ENCODE data around the gene CERS6.

DNA sequence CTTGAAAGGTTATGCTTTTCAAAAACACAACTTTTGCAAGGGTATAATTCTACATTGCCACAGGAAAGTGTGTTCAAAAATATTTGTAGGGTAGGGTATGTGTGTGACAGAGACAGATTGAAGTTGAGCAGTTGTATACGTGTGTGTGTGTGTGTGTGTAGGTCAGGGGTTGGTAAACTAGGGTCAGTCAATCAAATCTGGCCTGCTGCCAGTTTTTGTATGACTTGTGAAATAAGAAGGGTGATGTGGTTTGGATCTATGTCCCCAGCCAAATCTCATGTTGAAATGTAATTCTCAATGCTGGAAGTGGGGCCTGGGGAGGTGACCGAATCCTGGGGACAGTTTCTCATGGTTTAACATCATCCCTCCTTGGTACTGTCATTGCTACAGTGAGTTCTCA is 148.2 kb downstream of the CERS6 start:
- TF ChIP-seq, protein P1, sequence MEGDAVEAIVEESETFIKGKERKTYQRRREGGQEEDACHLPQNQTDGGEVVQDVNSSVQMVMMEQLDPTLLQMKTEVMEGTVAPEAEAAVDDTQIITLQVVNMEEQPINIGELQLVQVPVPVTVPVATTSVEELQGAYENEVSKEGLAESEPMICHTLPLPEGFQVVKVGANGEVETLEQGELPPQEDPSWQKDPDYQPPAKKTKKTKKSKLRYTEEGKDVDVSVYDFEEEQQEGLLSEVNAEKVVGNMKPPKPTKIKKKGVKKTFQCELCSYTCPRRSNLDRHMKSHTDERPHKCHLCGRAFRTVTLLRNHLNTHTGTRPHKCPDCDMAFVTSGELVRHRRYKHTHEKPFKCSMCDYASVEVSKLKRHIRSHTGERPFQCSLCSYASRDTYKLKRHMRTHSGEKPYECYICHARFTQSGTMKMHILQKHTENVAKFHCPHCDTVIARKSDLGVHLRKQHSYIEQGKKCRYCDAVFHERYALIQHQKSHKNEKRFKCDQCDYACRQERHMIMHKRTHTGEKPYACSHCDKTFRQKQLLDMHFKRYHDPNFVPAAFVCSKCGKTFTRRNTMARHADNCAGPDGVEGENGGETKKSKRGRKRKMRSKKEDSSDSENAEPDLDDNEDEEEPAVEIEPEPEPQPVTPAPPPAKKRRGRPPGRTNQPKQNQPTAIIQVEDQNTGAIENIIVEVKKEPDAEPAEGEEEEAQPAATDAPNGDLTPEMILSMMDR (IDR thresholded peaks at IDR 0.05): no peak
- TF ChIP-seq POLR2A (IDR thresholded peaks at IDR 0.05): no peak
